Myocyte (in vitro differentiated cells): ENCODE measurements around the gene SLC27A1. TPM values are rescaled to one million over a fixed set of nuclear protein-coding genes. Genes with fewer than 3 reads are reported as not detected.

Experiments used
- DNase-seq: peaks from one replicate; pipeline ENCODE4 v3.0.0-alpha.2; 2012; ENCODE audit warnings: low read depth
- polyA plus RNA-seq: library from polyadenylated mRNA; unstranded; fragments of >200 nt; gene quantifications from one replicate; pipeline ENCODE4 v1.2.1, GENCODE V29; 2012; ENCODE audit warnings: missing spikeins
- total RNA-seq: library from RNA; depleted of rRNA; stranded (reverse); fragments of >200 nt; gene quantifications from 2 replicates; pipeline ENCODE4 v1.2.3, GENCODE V29; 2014

SLC27A1 gene
- total RNA-seq = 35.8 and 41.3 TPM in 2 replicates
- polyA plus RNA-seq = 29.9 TPM

- DNase-seq = peak; percentile 99
Measured at GRCh38 chr19:17470068-17470841, at the start of gene SLC27A1. Gene SLC27A1 (plus strand): TSS chr19:17470524. CDS start chr19:17470541, 17 bp downstream.

GRCh38 chr19:17421942-17422341, 48.4 kb upstream of the SLC27A1 start:
- DNase-seq = no peak

- DNase-seq = no peak
Measured at GRCh38 chr19:17423429-17424208, 46.7 kb upstream of the SLC27A1 start.

- peak; percentile 8 for DNase-seq
Measured at GRCh38 chr19:17424743-17425365, 45.5 kb upstream of the SLC27A1 start.

- no peak for DNase-seq
Measured at GRCh38 chr19:17429641-17430113, 40.6 kb upstream of the SLC27A1 start.

- no peak for DNase-seq
Measured at GRCh38 chr19:17431417-17431816, 38.9 kb upstream of the SLC27A1 start.

GRCh38 chr19:17435218-17435617, 35.1 kb upstream of the SLC27A1 start:
- DNase-seq = no peak

GRCh38 chr19:17436094-17436873, 34.0 kb upstream of the SLC27A1 start:
- no peak for DNase-seq

GRCh38 chr19:17436874-17437267, 33.5 kb upstream of the SLC27A1 start:
- DNase-seq = no peak

GRCh38 chr19:17441241-17442021, 28.9 kb upstream of the SLC27A1 start:
- peak; percentile 13 for DNase-seq

- DNase-seq = no peak
Measured at GRCh38 chr19:17445526-17446165, 24.7 kb upstream of the SLC27A1 start.

GRCh38 chr19:17447704-17448130, 22.6 kb upstream of the SLC27A1 start:
- no peak for DNase-seq

- DNase-seq = no peak
Measured at GRCh38 chr19:17448131-17448967, 22.0 kb upstream of the SLC27A1 start, which contains the start of gene TMEM221. Gene TMEM221 (minus strand): TSS chr19:17448668. CDS start chr19:17448462, 206 bp downstream.

GRCh38 chr19:17450264-17451075, 19.9 kb upstream of the SLC27A1 start:
- peak; percentile 46 for DNase-seq

GRCh38 chr19:17451820-17452219, 18.5 kb upstream of the SLC27A1 start:
- DNase-seq = no peak

GRCh38 chr19:17454576-17455071, 15.7 kb upstream of the SLC27A1 start:
- no peak for DNase-seq

GRCh38 chr19:17455308-17456123, 14.8 kb upstream of the SLC27A1 start:
- no peak for DNase-seq
